Skeletal muscle cell (primary cell): ENCODE data around the gene PCNX4.
A peak's percentile ranks its signal among the peaks of the same experiment; 100 is the strongest.
"Not testable (repeated sequence)": the region's sequence is repeated elsewhere in the genome, so short reads cannot be mapped to it uniquely, and the experiment has no call there.

Experiments used
- DNase-seq: peaks from one replicate; pipeline ENCODE4 v3.0.0-alpha.2; 2010; ENCODE audit warnings: low read depth
- H3K4me3 ChIP-seq: 2 replicates; pipeline ENCODE4 v1.5.1; 2011; ENCODE audit warnings: low read depth, mild to moderate bottlenecking, control low read depth, low read length, moderate library complexity

PCNX4 gene

DNA sequence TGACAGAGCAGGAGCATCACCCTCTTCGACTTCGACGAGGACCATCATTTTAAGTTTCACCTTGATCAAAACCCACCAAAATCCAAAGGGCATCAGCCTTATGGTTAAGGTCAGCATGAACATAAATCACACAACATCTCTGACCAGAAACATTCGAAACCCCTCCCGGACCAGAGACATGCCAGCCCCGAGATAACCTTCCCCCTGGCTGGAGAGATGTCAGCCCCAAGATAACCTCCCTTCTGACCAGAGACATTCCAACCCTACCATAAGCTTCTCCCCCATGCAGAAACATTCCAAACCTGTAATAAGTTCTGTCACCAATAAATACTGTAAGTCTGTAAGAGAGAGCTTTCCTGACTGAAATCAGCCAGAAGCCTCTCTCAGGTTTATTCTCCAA, 6.3 kb downstream of the PCNX4 start:
- no peak for DNase-seq
- H3K4me3 ChIP-seq = no peak overlapping the region

- H3K4me3 ChIP-seq = not testable (repeated sequence)
Measured at GRCh38 chr14:60099855-60100254, 8.1 kb downstream of the PCNX4 start.

DNA sequence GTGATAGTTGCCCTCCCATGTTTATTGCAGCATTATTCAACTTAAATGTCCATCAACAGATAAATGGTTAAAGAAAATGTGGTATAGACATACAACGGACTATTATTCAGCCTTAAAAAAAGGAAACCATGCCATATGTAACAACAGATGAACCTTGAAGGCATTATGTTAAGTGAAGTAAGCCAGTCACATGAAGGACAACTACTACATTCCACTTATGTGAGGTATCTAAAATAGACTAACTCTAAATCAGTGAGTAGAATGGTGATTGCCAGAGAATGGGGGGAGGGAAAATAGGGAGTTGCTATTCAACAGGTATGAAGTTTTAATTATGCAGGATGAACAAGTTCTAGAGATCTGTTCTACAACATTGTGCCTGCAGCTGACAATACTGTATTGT, 10.1 kb downstream of the PCNX4 start:
- no peak for DNase-seq
- H3K4me3 ChIP-seq = no peak overlapping the region

More at GRCh38 chr14:60099855-60100254, 8.1 kb downstream of the PCNX4 start:
- not testable (repeated sequence) for DNase-seq

- DNase-seq = peak; percentile 52
Measured at GRCh38 chr14:60102389-60102788, 10.7 kb downstream of the PCNX4 start.

GRCh38 chr14:60106339-60106738, 14.6 kb downstream of the PCNX4 start:
- no peak for DNase-seq

More at GRCh38 chr14:60102389-60102788, 10.7 kb downstream of the PCNX4 start:
- H3K4me3 ChIP-seq = no peak overlapping the region

GRCh38 chr14:60107477-60107876, 15.8 kb downstream of the PCNX4 start:
- no peak for DNase-seq
- H3K4me3 ChIP-seq = no peak overlapping the region

More at GRCh38 chr14:60106339-60106738, 14.6 kb downstream of the PCNX4 start:
- no peak overlapping the region for H3K4me3 ChIP-seq

DNA sequence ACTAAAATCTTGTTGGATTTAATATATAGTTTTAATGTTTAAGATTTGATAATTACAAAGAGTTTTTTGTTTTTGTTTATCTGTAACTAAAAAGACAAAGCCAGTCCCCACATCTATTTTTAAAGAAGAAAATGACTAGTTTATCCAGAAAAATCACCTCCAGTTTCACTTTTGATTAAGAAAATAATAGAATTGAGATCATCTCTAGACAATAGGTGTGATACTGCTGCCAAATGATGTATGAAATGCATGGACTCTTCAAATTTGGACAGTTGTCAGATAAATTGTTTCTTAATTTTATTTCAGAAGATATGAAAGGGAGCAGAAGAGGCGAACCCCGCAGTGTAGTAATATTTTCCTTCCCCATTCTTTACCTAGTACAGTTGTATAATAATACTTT, 20.0 kb downstream of the PCNX4 start:
- DNase-seq = no peak
- H3K4me3 ChIP-seq = no peak overlapping the region

- DNase-seq = no peak
- no peak overlapping the region for H3K4me3 ChIP-seq
Measured at GRCh38 chr14:60114881-60115280, 23.2 kb downstream of the PCNX4 start.

GRCh38 chr14:60116181-60116580, 24.5 kb downstream of the PCNX4 start:
- no peak for DNase-seq
- H3K4me3 ChIP-seq = no peak overlapping the region

GRCh38 chr14:60125918-60126317, 34.2 kb downstream of the PCNX4 start:
- H3K4me3 ChIP-seq = no peak overlapping the region
- no peak for DNase-seq

DNA sequence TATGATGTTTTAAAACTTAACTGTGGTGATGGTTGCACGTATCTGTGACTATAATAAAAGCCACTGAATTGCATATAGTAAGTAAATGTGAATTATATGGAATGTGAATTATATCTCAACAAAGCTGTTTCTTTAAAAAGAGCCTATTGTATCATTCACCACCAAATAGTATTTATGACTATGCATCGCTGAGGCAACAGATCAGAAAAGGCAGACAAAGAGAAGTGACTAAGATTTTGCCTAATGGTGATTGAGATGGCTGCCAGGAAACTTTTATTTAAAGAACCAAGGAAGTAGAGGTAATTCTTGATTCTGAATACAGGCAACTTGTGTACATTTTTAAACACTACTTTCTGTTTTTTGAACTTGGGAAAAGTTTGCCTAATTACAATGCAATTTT, 41.8 kb downstream of the PCNX4 start:
- DNase-seq = no peak
- no peak overlapping the region for H3K4me3 ChIP-seq

GRCh38 chr14:60134702-60135101, 43.0 kb downstream of the PCNX4 start:
- H3K4me3 ChIP-seq = no peak overlapping the region
- no peak for DNase-seq

- DNase-seq = peak; percentile 86
- no peak overlapping the region for H3K4me3 ChIP-seq
Measured at GRCh38 chr14:60151715-60152114, 60.0 kb downstream of the PCNX4 start.

- H3K4me3 ChIP-seq = no peak overlapping the region
- DNase-seq = no peak
Measured at GRCh38 chr14:60153991-60154390, 62.3 kb downstream of the PCNX4 start.

DNA sequence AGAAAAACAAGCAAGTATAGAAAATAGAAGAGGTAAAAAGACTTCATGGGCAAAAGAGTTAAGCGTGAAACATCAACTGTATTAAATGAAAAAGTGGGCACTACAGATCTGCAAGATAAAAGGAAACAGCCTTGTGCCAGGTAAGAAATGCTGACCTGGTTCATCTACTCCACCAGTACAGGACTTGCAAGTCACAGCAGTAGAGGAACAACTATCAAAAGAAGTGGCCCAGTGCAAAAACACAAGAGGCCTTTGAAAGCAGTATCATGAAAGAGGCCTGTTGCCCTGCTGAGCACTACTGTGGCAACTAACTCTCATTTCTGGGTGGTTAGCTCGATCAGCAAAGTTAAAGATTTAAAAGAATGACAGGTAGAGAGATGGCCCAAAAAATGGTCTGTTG, 62.9 kb downstream of the PCNX4 start:
- no peak for DNase-seq
- H3K4me3 ChIP-seq = no peak overlapping the region

DNA sequence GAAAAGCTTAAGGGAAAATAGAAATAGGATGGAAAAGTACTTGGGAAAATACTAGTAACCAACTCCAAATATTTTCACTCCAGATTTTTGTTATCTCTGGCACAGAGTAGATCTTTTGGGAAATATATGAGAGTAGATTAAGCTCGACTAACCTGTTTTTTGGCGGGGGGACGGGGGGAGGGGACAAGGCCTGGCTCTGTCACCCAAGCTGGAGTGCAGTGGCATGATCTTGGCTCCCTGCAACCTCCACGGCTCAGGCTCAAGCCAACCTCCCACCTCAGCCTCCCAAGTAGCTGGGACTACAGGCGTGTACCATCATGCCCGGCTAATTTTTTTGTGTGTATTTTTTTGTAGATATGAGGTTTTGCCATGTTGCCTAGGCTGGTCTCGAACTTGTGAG, 68.7 kb downstream of the PCNX4 start:
- H3K4me3 ChIP-seq = no peak overlapping the region
- DNase-seq = no peak

GRCh38 chr14:60161196-60162107, 69.7 kb downstream of the PCNX4 start:
- peak; percentile 25 for DNase-seq
- no peak overlapping the region for H3K4me3 ChIP-seq

- no peak overlapping the region for H3K4me3 ChIP-seq
Measured at GRCh38 chr14:60163693-60164092, 72.0 kb downstream of the PCNX4 start.

GRCh38 chr14:60164404-60164711, 72.6 kb downstream of the PCNX4 start:
- peak overlapping the region; percentile 92 for H3K4me3 ChIP-seq
- no peak for DNase-seq

More at GRCh38 chr14:60163693-60164092, 72.0 kb downstream of the PCNX4 start:
- no peak for DNase-seq

GRCh38 chr14:60164712-60165546, 73.2 kb downstream of the PCNX4 start, which contains the start of gene DHRS7:
Gene DHRS7 (minus strand): TSS chr14:60165398. CDS start chr14:60165309, 89 bp downstream.
- DNase-seq = peak; percentile 24
- H3K4me3 ChIP-seq = peak within 1 kb of the TSS; percentile 92
